Measurements from ENCODE around the gene IL11RA. TPM values are rescaled to one million over a fixed set of nuclear protein-coding genes. Genes with fewer than 3 reads are reported as not detected.

IL11RA gene
- total and polyA plus RNA-seq, 2 of the 8 experiments (the other 6 are each of a cell fraction or from before 2014, with no cell fraction given), result 5.5 to 9.1 TPM

GRCh38 chr9:34663303-34663605 is 11.3 kb downstream of the IL11RA start (continued):
- TF ChIP-seq CTBP2 (IDR thresholded peaks at IDR 0.05; ENCODE audit: borderline replicate concordance, insufficient read depth, insufficient read length, low read length), result no peak
- TF ChIP-seq JUN (IDR thresholded peaks at IDR 0.05; ENCODE audit: low read depth, low read length), result no peak
- no peak for TF ChIP-seq CHD7 (IDR thresholded peaks at IDR 0.05; ENCODE audit: insufficient replicate concordance, low read length)

Data from H1 (cell line).